Pancreas (tissue), 10 donors: ENCODE measurements around the gene KRTAP15-1. TPM values are rescaled to one million over a fixed set of nuclear protein-coding genes. Genes with fewer than 3 reads are reported as not detected.

ENCODE experiments used
- ATAC-seq, 4 donors: fragments of 200-7000 bp; cut with Tn5 transposase; one replicate each; pipeline versions ENCODE4 v1.8.0 to v1.9.1; 2020; ENCODE audit warnings: mild to moderate bottlenecking in 4 of 4, moderate library complexity in 4 of 4
- DNase-seq, 6 donors: peaks; one replicate each; pipeline ENCODE4 v3.0.0-alpha.2; 2020
- FAIRE-seq: peaks from 2 replicates; lab custom pipeline; 2012; peaks lifted over from hg19 to GRCh38; lab: Jason Lieb, UNC
- H3K27ac ChIP-seq, 4 donors: fragments of 200-600 bp; sonication (generic); 1 replicate in 3 of 4; 2 replicates in 1 of 4; pipeline versions ENCODE4 v1.5.0 to v1.8.0; 2020
- H3K27me3 ChIP-seq, 4 donors: fragments of 200-600 bp; one replicate each; pipeline ENCODE4 v1.8.0; 2021
- H3K36me3 ChIP-seq, 3 donors: fragments of 200-600 bp; sonication (generic) in 1 of 3; one replicate each; pipeline versions ENCODE4 v1.5.0 to v1.8.0; 2020 to 2021
- H3K4me1 ChIP-seq, 3 donors: fragments of 200-600 bp; one replicate each; pipeline ENCODE4 v1.8.0; 2021
- H3K4me3 ChIP-seq, 4 donors: fragments of 200-600 bp; sonication (generic) in 2 of 4; one replicate each; pipeline versions ENCODE4 v1.5.0 to v1.8.0; 2020 to 2021
- H3K9me3 ChIP-seq, 4 donors: fragments of 200-600 bp; one replicate each; pipeline ENCODE4 v1.8.0; 2021
- CTCF ChIP-seq, 4 donors: fragments of 200-600 bp; sonication (generic) in 3 of 4; IDR thresholded peaks; one replicate each; pipeline versions ENCODE4 v1.5.0 to v1.8.0; 2021; ENCODE audit warnings: antibody characterized with exemption in 4 of 4
- WGBS, 2 donors: extraction: QIAGEN DNeasy Blood & Tissue Kit; methylation state at CpG; one replicate each; pipeline ENCODE4 v1.1.7; 2013; 5-methylcytosine and 5-hydroxymethylcytosine counted together
- intact Hi-C, 3 donors: fragments of 100-400 bp; cut with DNase I; formaldehyde crosslinking; loops; one replicate each; pipeline versions ENCODE4 v1.11.1 to v1.14.2; 2022
- polyA plus RNA-seq, 2 donors: library from polyadenylated mRNA; stranded (reverse); fragments of 200-250 nt; gene quantifications; one replicate each; pipeline ENCODE4 v1.2.3, GENCODE V29; 2013
- total RNA-seq, 6 donors: library from RNA; stranded (reverse); fragmentation: NEBNext Ultra II Directional in 4 of 6; extraction: Animal tissue kit (Norgen Biotek cat#: 25700) in 4 of 6; gene quantifications; one replicate each; pipeline versions ENCODE4 v1.2.1 to v1.2.4, GENCODE V29; 2021 to 2023
- donor health status: healthy with polysubstance abuse.
- donor health status: DM: no; HTN: no; CAD: no; lungs with moderate emphysema.
- donor health status: DM: no; HTN: no; CAD: no.
- donor health status: control.
- donor health status: control.
- donor health status: Bipolar disorder and iron deficiency.
- donor health status: DM: yes; HTN: yes; CAD: no.
- donor health status: DM: no; HTN: no; CAD: no.
- donor health status: DM: no; HTN: no; CAD: no.
- donor health status: DM: yes; HTN: yes; CAD: no.

Gene KRTAP15-1
- total and polyA plus RNA-seq, 8 donors: not detected

- ATAC-seq (no peak), DNase-seq (no peak), FAIRE-seq (no peak)
- no peak overlapping the region for H3K4me3 ChIP-seq
- H3K36me3 ChIP-seq: no peaks in the 10 kb centered on the region
- H3K4me1 ChIP-seq: no peaks in the 10 kb centered on the region
- no peak overlapping the region for H3K27ac ChIP-seq
- TF ChIP-seq CTCF (IDR thresholded peaks at IDR 0.05): no peak
- H3K9me3 ChIP-seq: no peaks in the 10 kb centered on the region
- peaks cover 0 to 3% (median 0%) of the 10 kb centered on the region in 4 donors for H3K27me3 ChIP-seq
- intact Hi-C loops: no loop called here
- 67 to 69% methylated on average over 2 of the region's 2 CpGs for WGBS, 2 donors
Observed at GRCh38 chr21:30482130-30482529, 42.1 kb downstream of the KRTAP15-1 start.

- no peaks in the 10 kb centered on the region for H3K36me3 ChIP-seq
- FAIRE-seq: no peak
- no peak overlapping the region for H3K27ac ChIP-seq
- WGBS, 2 donors: 43 to 55% methylated on average over 2 of the region's 2 CpGs
- ATAC-seq: no peak
- no peak for DNase-seq
- TF ChIP-seq CTCF (IDR thresholded peaks at IDR 0.05): no peak
- H3K4me1 ChIP-seq: no peaks in the 10 kb centered on the region
- intact Hi-C loops: no loop called here
- H3K4me3 ChIP-seq: no peak overlapping the region
- no peaks in the 10 kb centered on the region for H3K9me3 ChIP-seq
- H3K27me3 ChIP-seq: peaks cover 0 to 4% (median 0%) of the 10 kb centered on the region in 4 donors
Observed at GRCh38 chr21:30486180-30486579, 46.1 kb downstream of the KRTAP15-1 start.

- no peak for ATAC-seq
- DNase-seq: no peak
- no peak for FAIRE-seq
- WGBS, 2 donors: 68 to 85% methylated on average over 2 of the region's 2 CpGs
- Histone ChIP-seq H3K27me3 (peaks cover 0 to 4% (median 0%) of the 10 kb centered on the region in 4 donors), H3K9me3 (no peaks in the 10 kb centered on the region), H3K36me3 (no peaks in the 10 kb centered on the region), H3K4me3 (no peak within 1 kb of the TSS), H3K27ac (no peak within 1 kb of the TSS), H3K4me1 (no peaks in the 10 kb centered on the region)
- intact Hi-C loops: no loop called here
- no peak for TF ChIP-seq CTCF (IDR thresholded peaks at IDR 0.05)
Observed at GRCh38 chr21:30487336-30487735, 47.3 kb downstream of the KRTAP15-1 start, which contains the start of gene KRTAP19-2. Gene KRTAP19-2, minus strand, starts transcription at chr21:30487436. Its CDS starts 88 bp downstream, at chr21:30487348.

Other genes with a start within 250 kb of the KRTAP15-1 start
- under 1 TPM in 3 of 6 donors, not detected in 3; 0.09 to 0.22 (median 0.13) TPM for gene CLDN8, start 224.2 kb upstream of the KRTAP15-1 start, total RNA-seq
- gene CLDN8, start 224.2 kb upstream of the KRTAP15-1 start, polyA plus RNA-seq: under 1 TPM in 1 of 2 donors, not detected in 1; 0.09 TPM
- gene KRTAP24-1, start 157.3 kb upstream of the KRTAP15-1 start, total RNA-seq: not detected
- gene KRTAP24-1, start 157.3 kb upstream of the KRTAP15-1 start, polyA plus RNA-seq: not detected
- not detected for gene KRTAP25-1, start 150.8 kb upstream of the KRTAP15-1 start, total RNA-seq
- not detected for gene KRTAP25-1, start 150.8 kb upstream of the KRTAP15-1 start, polyA plus RNA-seq
- gene KRTAP26-1, start 120.0 kb upstream of the KRTAP15-1 start, total RNA-seq: not detected
- not detected for gene KRTAP26-1, start 120.0 kb upstream of the KRTAP15-1 start, polyA plus RNA-seq
- gene KRTAP27-1, start 102.6 kb upstream of the KRTAP15-1 start, total RNA-seq: not detected
- not detected for gene KRTAP27-1, start 102.6 kb upstream of the KRTAP15-1 start, polyA plus RNA-seq
- not detected for gene KRTAP23-1, start 91.7 kb upstream of the KRTAP15-1 start, total RNA-seq
- not detected for gene KRTAP23-1, start 91.7 kb upstream of the KRTAP15-1 start, polyA plus RNA-seq
- not detected for gene KRTAP13-2, start 68.0 kb upstream of the KRTAP15-1 start, total RNA-seq
- not detected for gene KRTAP13-2, start 68.0 kb upstream of the KRTAP15-1 start, polyA plus RNA-seq
- gene KRTAP13-1, start 44.2 kb upstream of the KRTAP15-1 start, total RNA-seq: not detected
- not detected for gene KRTAP13-1, start 44.2 kb upstream of the KRTAP15-1 start, polyA plus RNA-seq
- not detected for gene KRTAP13-3, start 14.3 kb upstream of the KRTAP15-1 start, total RNA-seq
- gene KRTAP13-3, start 14.3 kb upstream of the KRTAP15-1 start, polyA plus RNA-seq: not detected
- not detected for gene KRTAP13-4, start 10.1 kb upstream of the KRTAP15-1 start, total RNA-seq
- not detected for gene KRTAP13-4, start 10.1 kb upstream of the KRTAP15-1 start, polyA plus RNA-seq
- gene KRTAP19-1, start 40.1 kb downstream of the KRTAP15-1 start, total RNA-seq: not detected
- gene KRTAP19-1, start 40.1 kb downstream of the KRTAP15-1 start, polyA plus RNA-seq: not detected
- not detected for gene KRTAP19-2, start 47.2 kb downstream of the KRTAP15-1 start, total RNA-seq
- not detected for gene KRTAP19-2, start 47.2 kb downstream of the KRTAP15-1 start, polyA plus RNA-seq
- gene KRTAP19-3, start 51.7 kb downstream of the KRTAP15-1 start, total RNA-seq: not detected
- not detected for gene KRTAP19-3, start 51.7 kb downstream of the KRTAP15-1 start, polyA plus RNA-seq
- not detected for gene KRTAP19-4, start 56.9 kb downstream of the KRTAP15-1 start, total RNA-seq
- not detected for gene KRTAP19-4, start 56.9 kb downstream of the KRTAP15-1 start, polyA plus RNA-seq
- not detected for gene KRTAP19-5, start 61.9 kb downstream of the KRTAP15-1 start, total RNA-seq
- not detected for gene KRTAP19-5, start 61.9 kb downstream of the KRTAP15-1 start, polyA plus RNA-seq
- not detected for gene KRTAP19-6, start 101.6 kb downstream of the KRTAP15-1 start, total RNA-seq
- gene KRTAP19-6, start 101.6 kb downstream of the KRTAP15-1 start, polyA plus RNA-seq: not detected
- not detected for gene KRTAP19-7, start 121.0 kb downstream of the KRTAP15-1 start, total RNA-seq
- not detected for gene KRTAP19-7, start 121.0 kb downstream of the KRTAP15-1 start, polyA plus RNA-seq
- gene KRTAP22-2, start 150.1 kb downstream of the KRTAP15-1 start, total RNA-seq: not detected
- gene KRTAP22-2, start 150.1 kb downstream of the KRTAP15-1 start, polyA plus RNA-seq: not detected
- gene KRTAP6-3, start 152.2 kb downstream of the KRTAP15-1 start, total RNA-seq: not detected
- gene KRTAP6-3, start 152.2 kb downstream of the KRTAP15-1 start, polyA plus RNA-seq: not detected
- not detected for gene KRTAP6-2, start 158.6 kb downstream of the KRTAP15-1 start, total RNA-seq
- not detected for gene KRTAP6-2, start 158.6 kb downstream of the KRTAP15-1 start, polyA plus RNA-seq
- not detected for gene KRTAP22-1, start 160.8 kb downstream of the KRTAP15-1 start, total RNA-seq
- not detected for gene KRTAP22-1, start 160.8 kb downstream of the KRTAP15-1 start, polyA plus RNA-seq
- gene KRTAP6-1, start 173.7 kb downstream of the KRTAP15-1 start, total RNA-seq: not detected
- not detected for gene KRTAP6-1, start 173.7 kb downstream of the KRTAP15-1 start, polyA plus RNA-seq
- not detected for gene KRTAP20-1, start 176.2 kb downstream of the KRTAP15-1 start, total RNA-seq
- gene KRTAP20-1, start 176.2 kb downstream of the KRTAP15-1 start, polyA plus RNA-seq: not detected
- not detected for gene KRTAP20-4, start 180.4 kb downstream of the KRTAP15-1 start, total RNA-seq
- not detected for gene KRTAP20-4, start 180.4 kb downstream of the KRTAP15-1 start, polyA plus RNA-seq
- not detected for gene KRTAP20-2, start 194.9 kb downstream of the KRTAP15-1 start, total RNA-seq
- gene KRTAP20-2, start 194.9 kb downstream of the KRTAP15-1 start, polyA plus RNA-seq: not detected
- gene KRTAP20-3, start 202.6 kb downstream of the KRTAP15-1 start, total RNA-seq: not detected
- not detected for gene KRTAP20-3, start 202.6 kb downstream of the KRTAP15-1 start, polyA plus RNA-seq